ENCODE measurements around the gene ATN1. TPM values are rescaled to one million over a fixed set of nuclear protein-coding genes. Genes with fewer than 3 reads are reported as not detected.

Gene ATN1
- total RNA-seq, 1 experiment from 2014 or later: 82.3 TPM

GRCh38 chr12:6925239-6925539 is 2.6 kb upstream of the ATN1 start:
- H3K27me3 ChIP-seq (ENCODE audit: control insufficient read depth, insufficient read depth, low read length): no peaks in the 10 kb centered on the region
- H3K36me3 ChIP-seq (ENCODE audit: control insufficient read depth, insufficient read depth, low read length): no peaks in the 10 kb centered on the region; the same call in 1 of the 2 replicates
- ChIA-PET POLR2A (interaction anchor here (0.6 to 1.3 kb wide), 4 partner anchors 13 to 236 kb away, joined by 3 to 9 read pairs (median 4); partner anchors contain the start of genes C12orf57 and RNU7-1), CTCF (interaction anchor here (0.8 to 1.1 kb wide), 2 partner anchors 12 to 13 kb away, joined by 3 read pairs; no protein-coding TSS in a partner anchor)
- peak overlapping the region; percentile 96 for H3K27ac ChIP-seq (ENCODE audit: low read length)
- TF ChIP-seq POLR2AphosphoS5 (IDR thresholded peaks at IDR 0.05; ENCODE audit: low read depth, low read length) (no peak), CTCF (IDR thresholded peaks at IDR 0.05) (no peak), TCF7L2 (IDR thresholded peaks at IDR 0.05; ENCODE audit: low read depth, low read length) (no peak), REST (IDR thresholded peaks at IDR 0.05; ENCODE audit: insufficient read depth in 1 of 2, low read depth in 2 of 2, low read length in 1 of 2) (no peak), SIN3A (IDR thresholded peaks at IDR 0.05; ENCODE audit: borderline replicate concordance, insufficient read depth, low read depth, low read length) (no peak)
- ATAC-seq: peak; percentile 2; the same call in 1 of the 2 replicates
- no TSS peak for BruUV-seq (replicated peaks)
- in situ Hi-C loops (cut with HindIII; ENCODE audit: low pct_unique_long_range_greater_than_20kb, low sequenced_read_pairs) (no loop called here), intact Hi-C loops (cut with micrococcal nuclease; ENCODE audit: unreplicated experiment) (no loop called here)
- peak overlapping the region in 1 of 2 experiments; percentile 57; a peak in 2 of 4 replicates for H3K4me3 ChIP-seq (ENCODE audit: low read depth in 2 of 2, low read length in 2 of 2)
- no peaks in the 10 kb centered on the region for H3K9me3 ChIP-seq (ENCODE audit: control insufficient read depth, insufficient read depth, low read depth, low read length)
- DNase-seq (ENCODE audit: low read depth, low spot score): no peak
- H3K4me1 ChIP-seq (ENCODE audit: control insufficient read depth, insufficient read depth, low read length): peaks cover 30% of the 10 kb centered on the region

DNA sequence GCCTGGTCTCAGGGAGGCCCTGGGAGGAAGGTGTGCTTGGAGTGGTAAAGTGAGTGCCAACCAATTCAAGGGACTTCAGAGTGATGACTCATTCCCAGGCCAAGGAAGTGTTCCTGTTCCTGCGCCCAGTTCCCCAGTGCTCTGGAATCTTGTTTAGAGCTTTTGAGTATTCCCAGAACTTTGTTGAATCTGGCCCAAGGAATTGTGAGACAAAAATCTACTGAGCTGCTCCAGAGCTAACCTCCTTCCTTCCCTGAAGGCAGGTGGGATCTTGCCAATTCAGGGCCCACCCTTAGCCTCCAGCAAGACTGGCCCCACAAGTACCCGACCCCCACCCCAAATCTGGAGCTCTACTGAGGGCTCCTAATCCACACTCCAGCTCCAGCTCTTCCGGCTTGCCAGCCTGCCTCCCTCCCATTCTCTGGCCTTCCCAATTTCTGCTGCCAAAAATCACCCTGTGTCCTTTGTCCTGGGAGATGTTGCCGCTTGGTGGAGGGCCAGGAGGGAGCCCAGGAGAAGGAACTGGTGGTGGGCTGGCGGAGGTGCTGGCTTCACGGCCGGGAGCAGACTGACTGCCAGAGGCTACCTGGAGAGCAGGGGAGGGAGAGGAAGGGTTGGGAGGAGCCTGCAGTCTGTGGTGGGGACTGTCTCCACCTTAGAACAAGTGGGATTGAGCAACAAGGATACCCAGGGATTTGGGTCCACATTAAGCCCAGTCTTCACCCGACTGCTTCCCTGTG is 2.0 kb upstream of the ATN1 start:
- in situ Hi-C loops (cut with HindIII; ENCODE audit: low pct_unique_long_range_greater_than_20kb, low sequenced_read_pairs): no loop called here

More for the DNA sequence above, 2.0 kb upstream of the ATN1 start:
- intact Hi-C loops (cut with micrococcal nuclease; ENCODE audit: unreplicated experiment): no loop called here
- ChIA-PET POLR2A (interaction anchor here (0.6 to 1.3 kb wide), 3 partner anchors 12 to 236 kb away, joined by 3 to 9 read pairs (median 4); partner anchors contain the start of genes C12orf57 and RNU7-1), CTCF (interaction anchor here (0.6 to 1.1 kb wide), 4 partner anchors 11 to 19 kb away, joined by 3 to 4 read pairs (median 3); no protein-coding TSS in a partner anchor)
- H3K36me3 ChIP-seq (ENCODE audit: control insufficient read depth, insufficient read depth, low read length): no peaks in the 10 kb centered on the region; the same call in 1 of the 2 replicates
- H3K4me1 ChIP-seq (ENCODE audit: control insufficient read depth, insufficient read depth, low read length): peaks cover 30% of the 10 kb centered on the region
- no TSS peak for BruUV-seq (replicated peaks)
- ATAC-seq (peak; percentile 67), DNase-seq (ENCODE audit: low read depth, low spot score) (peak; percentile 46)
- no peaks in the 10 kb centered on the region for H3K9me3 ChIP-seq (ENCODE audit: control insufficient read depth, insufficient read depth, low read depth, low read length)
- no peaks in the 10 kb centered on the region for H3K27me3 ChIP-seq (ENCODE audit: control insufficient read depth, insufficient read depth, low read length)
- peak overlapping the region; percentile 96 for H3K27ac ChIP-seq (ENCODE audit: low read length)
- TF ChIP-seq POLR2AphosphoS5 (IDR thresholded peaks at IDR 0.05; ENCODE audit: low read depth, low read length) (no peak; the same call in none of the 2 replicates), TCF7L2 (IDR thresholded peaks at IDR 0.05; ENCODE audit: low read depth, low read length) (no peak), REST (IDR thresholded peaks at IDR 0.05; ENCODE audit: insufficient read depth in 1 of 2, low read depth in 2 of 2, low read length in 1 of 2) (no peak), SIN3A (IDR thresholded peaks at IDR 0.05; ENCODE audit: borderline replicate concordance, insufficient read depth, low read depth, low read length) (no peak), CTCF (IDR thresholded peaks at IDR 0.05) (no peak)
- peak overlapping the region; percentile 56 to 57 for H3K4me3 ChIP-seq (ENCODE audit: low read depth in 2 of 2, low read length in 2 of 2)

Measured in Panc1 (cell line).